ENCODE data around the gene ZNF491. TPM values are rescaled to one million over a fixed set of nuclear protein-coding genes. Genes with fewer than 3 reads are reported as not detected.

The ZNF491 gene
- total RNA-seq, 1 experiment from 2014 or later, result not detected

GRCh38 chr19:11784356-11784755 is 14.0 kb upstream of the ZNF491 start:
- Histone ChIP-seq H3K36me3 (ENCODE audit: control insufficient read depth in 1 of 2, insufficient read depth in 2 of 2, low read length in 2 of 2) (peaks cover 0 to 5% of the 10 kb centered on the region in 2 experiments; a peak in 1 of 4 replicates), H3K79me2 (ENCODE audit: insufficient read depth, low read length) (no peaks in the 10 kb centered on the region), H3K4me3 (replicated peaks in 1 of 2; ENCODE audit: low read depth in 1 of 2, low read length in 2 of 2) (no peak overlapping the region), H4K20me1 (ENCODE audit: insufficient read depth) (no peaks in the 10 kb centered on the region), H3K4me2 (ENCODE audit: low read length) (no peak overlapping the region), H3K9ac (ENCODE audit: low read length) (no peak overlapping the region), H2AFZ (ENCODE audit: low read depth, low read length, poor library complexity, severe bottlenecking) (no peak overlapping the region), H3K27ac (ENCODE audit: low read depth, low read length) (no peak overlapping the region), H3K27me3 (ENCODE audit: insufficient read depth, low read length) (no peaks in the 10 kb centered on the region), H3K9me3 (ENCODE audit: control insufficient read depth in 1 of 2, insufficient read depth in 1 of 2, low read depth in 1 of 2, low read length in 2 of 2) (peaks cover 24 to 26% of the 10 kb centered on the region in 2 experiments; a peak in 3 of 4 replicates), H3K4me1 (ENCODE audit: control insufficient read depth in 1 of 2, insufficient read depth in 2 of 2, low read length in 2 of 2) (no peaks in the 10 kb centered on the region), H3K9me2 (ENCODE audit: insufficient read depth) (no peaks in the 10 kb centered on the region)
- TF ChIP-seq SRF (IDR thresholded peaks at IDR 0.05; ENCODE audit: low read depth) (no peak), EGR1 (IDR thresholded peaks at IDR 0.05; ENCODE audit: low read depth) (no peak), CEBPB (IDR thresholded peaks at IDR 0.05; ENCODE audit: low read depth) (no peak), ZFX (IDR thresholded peaks at IDR 0.05) (no peak), ZNF274 (IDR thresholded peaks at IDR 0.05; ENCODE audit: low read depth, low read length) (no peak), ZBTB33 (IDR thresholded peaks at IDR 0.05; ENCODE audit: extremely low read depth, insufficient replicate concordance, low read length) (no peak), POLR2A (IDR thresholded peaks at IDR 0.05; ENCODE audit: borderline replicate concordance, extremely low read depth, insufficient read depth, insufficient read length) (no peak), REST (IDR thresholded peaks at IDR 0.05; ENCODE audit: low read depth) (no peak), EZH2 (IDR thresholded peaks at IDR 0.05) (no peak)
- ChIA-PET CTCF (no interaction called here), RAD21 (ENCODE audit: low non-redundant PET in 1 of 2, low total read pairs in 2 of 2, uncharacterized antibody in 2 of 2, unreplicated experiment in 2 of 2) (no interaction called here), POLR2A (no interaction called here)
- ATAC-seq, result no peak
- DNase-seq (ENCODE audit: low read depth, low spot score), result no peak
- intact Hi-C loops (cut with micrococcal nuclease), result no loop called here
- BruUV-seq (replicated peaks), result no TSS peak

Data from HCT116 (cell line).